A673 (cell line): ENCODE data around the gene KIAA1328.

Source experiments
- EZH2 ChIP-seq: fragments of 200-600 bp; sonication (generic); IDR thresholded peaks from 2 replicates; pipeline ENCODE4 v1.6.1; 2017; ENCODE audit warnings: borderline replicate concordance, low read depth, mild to moderate bottlenecking, mixed read lengths, antibody characterized with exemption, low read length; ENCODE audit not compliant: poor library complexity, severe bottlenecking
- TF ChIP-seq, protein P1 (sequence below): fragments of 300-800, 200-600 bp; sonication (generic); conservative IDR thresholded peaks from 2 replicates; pipeline ENCODE4 v1.5.1; 2017; ENCODE audit warnings: low read depth, mild to moderate bottlenecking, antibody characterized with exemption, low read length, moderate library complexity, mixed read lengths

GRCh38 chr18:36885981-36886380, 57.1 kb downstream of the KIAA1328 start:
- TF ChIP-seq, protein P1, sequence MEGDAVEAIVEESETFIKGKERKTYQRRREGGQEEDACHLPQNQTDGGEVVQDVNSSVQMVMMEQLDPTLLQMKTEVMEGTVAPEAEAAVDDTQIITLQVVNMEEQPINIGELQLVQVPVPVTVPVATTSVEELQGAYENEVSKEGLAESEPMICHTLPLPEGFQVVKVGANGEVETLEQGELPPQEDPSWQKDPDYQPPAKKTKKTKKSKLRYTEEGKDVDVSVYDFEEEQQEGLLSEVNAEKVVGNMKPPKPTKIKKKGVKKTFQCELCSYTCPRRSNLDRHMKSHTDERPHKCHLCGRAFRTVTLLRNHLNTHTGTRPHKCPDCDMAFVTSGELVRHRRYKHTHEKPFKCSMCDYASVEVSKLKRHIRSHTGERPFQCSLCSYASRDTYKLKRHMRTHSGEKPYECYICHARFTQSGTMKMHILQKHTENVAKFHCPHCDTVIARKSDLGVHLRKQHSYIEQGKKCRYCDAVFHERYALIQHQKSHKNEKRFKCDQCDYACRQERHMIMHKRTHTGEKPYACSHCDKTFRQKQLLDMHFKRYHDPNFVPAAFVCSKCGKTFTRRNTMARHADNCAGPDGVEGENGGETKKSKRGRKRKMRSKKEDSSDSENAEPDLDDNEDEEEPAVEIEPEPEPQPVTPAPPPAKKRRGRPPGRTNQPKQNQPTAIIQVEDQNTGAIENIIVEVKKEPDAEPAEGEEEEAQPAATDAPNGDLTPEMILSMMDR: no peak
- TF ChIP-seq EZH2: no peak
